HG03064 (cell line): ENCODE results near the gene TOLLIP.

Experiments used
- ATAC-seq: cut with Tn5 transposase; IDR thresholded peaks from one replicate; pipeline ENCODE4 v1.9.1; 2021; ENCODE audit warnings: low read depth; ENCODE audit not compliant: unreplicated experiment

The TOLLIP gene

GRCh38 chr11:1317993-1318392 lies 8.6 kb upstream of the TOLLIP start:
- no peak for ATAC-seq

DNA sequence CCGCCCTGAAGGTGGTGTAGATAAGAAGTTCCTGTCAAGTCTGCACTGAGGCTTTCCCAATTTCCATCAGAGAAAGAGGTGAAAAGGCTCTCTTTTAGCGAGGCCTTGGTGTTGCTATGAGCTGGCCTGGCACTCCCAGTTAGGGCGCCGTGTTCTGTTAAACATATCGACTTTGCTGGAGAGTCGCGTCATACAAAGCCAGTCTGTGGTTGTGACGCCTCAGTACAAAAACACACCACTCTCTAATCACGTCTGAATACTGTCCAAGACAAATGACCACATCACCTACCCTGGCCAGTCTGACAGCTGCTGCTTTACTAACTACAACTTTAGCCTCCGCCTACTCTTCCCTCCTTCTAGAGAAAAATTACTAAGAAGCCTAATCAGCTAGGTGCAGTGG lies 8.0 kb upstream of the TOLLIP start:
- ATAC-seq, result no peak

GRCh38 chr11:1310772-1311468 lies 1.5 kb upstream of the TOLLIP start:
- ATAC-seq, result no peak

DNA sequence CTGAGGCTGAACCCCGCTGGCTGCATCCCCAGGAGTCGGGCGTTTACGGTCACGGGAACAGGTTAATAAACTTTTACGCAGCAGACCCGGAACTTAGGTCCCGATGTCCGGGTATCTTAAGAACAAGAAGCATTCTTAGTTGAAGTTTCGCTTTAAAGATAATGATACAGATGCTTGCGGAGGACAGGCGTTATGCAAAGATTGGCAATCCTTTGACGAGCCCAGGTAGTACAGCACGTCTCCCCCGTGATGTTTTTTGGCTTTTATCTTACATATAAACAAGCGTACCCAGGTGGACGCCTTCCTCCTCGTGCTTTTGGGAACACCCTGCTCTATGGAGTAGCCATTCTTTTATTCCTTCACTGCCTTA lies 871 bp upstream of the TOLLIP start:
- no peak for ATAC-seq

DNA sequence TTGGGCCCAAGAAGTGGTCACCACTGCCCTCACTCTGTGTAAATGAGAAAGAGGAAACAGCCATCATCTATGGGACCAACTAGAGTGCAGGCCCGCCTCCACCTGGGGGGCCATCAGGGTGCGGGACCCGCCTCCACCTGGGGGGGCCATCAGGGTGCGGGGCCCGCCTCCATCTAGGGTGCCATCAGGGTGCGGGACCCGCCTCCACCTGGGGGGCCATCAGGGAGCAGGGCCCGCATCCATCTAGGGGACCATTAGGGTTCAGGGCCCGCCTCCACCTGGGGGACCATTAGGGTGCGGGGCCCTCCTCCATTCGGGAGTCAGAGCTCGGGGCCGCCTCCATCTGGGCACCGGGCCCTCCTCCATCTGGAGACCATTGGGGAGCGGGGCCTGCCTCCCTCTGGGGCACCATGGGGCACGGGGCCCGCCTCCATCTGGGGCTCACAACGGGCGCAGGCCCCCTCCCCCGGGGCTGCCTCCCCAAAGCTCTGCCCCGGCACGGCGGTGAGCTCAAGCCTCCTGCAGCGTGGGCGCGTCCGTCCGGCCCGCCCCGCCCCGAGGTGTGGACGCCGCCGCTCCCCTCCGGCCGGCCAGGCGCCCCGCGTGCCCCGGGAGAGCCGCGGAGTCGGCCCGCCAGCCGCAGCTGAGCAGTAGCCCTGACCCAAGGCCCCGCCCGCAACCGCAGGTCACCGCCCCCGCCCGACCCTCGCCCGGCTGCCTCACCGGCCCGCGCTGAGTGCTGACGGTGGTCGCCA lies 512 bp downstream of the TOLLIP start:
- ATAC-seq, result peak; percentile 45

GRCh38 chr11:1307998-1308742 lies 1.3 kb downstream of the TOLLIP start:
- ATAC-seq, result no peak

DNA sequence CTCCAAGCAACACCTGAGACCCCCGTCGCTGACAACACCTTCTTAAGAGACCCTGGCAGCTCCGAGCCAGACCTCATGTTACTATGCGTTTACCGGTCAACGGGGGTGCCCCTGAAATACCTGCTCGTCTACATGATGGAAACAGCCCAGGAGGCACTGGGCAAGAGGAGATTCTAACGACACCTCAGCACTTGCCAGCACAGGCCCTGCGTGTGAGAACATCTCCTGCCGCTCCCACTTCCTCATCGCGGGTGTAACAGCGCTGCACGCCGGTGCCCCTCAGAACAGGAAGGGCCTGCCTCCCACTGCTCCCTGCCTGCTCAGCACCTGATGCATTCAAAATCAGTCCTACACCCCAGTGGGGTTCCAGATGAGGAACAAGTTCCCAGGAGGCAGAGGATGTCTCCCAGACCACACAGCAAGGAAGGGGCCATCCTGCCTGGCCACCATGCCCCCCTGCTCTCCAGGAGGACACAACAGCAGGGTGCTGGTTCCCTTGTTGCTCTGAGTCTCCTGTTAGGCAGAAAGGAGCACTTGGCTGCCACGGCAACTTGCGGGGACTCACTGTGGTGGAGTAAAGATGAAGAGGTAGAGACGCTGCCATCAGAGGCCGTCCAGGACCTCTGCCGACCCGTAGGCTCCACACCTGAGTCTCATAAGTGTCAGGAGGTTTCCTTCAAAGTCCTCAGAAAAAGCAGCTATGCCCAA lies 2.1 kb downstream of the TOLLIP start:
- no peak for ATAC-seq

- ATAC-seq, result no peak
These were observed 3.0 kb downstream of the TOLLIP start for GRCh38 chr11:1306186-1307162.

GRCh38 chr11:1305501-1306056 lies 3.9 kb downstream of the TOLLIP start:
- no peak for ATAC-seq

DNA sequence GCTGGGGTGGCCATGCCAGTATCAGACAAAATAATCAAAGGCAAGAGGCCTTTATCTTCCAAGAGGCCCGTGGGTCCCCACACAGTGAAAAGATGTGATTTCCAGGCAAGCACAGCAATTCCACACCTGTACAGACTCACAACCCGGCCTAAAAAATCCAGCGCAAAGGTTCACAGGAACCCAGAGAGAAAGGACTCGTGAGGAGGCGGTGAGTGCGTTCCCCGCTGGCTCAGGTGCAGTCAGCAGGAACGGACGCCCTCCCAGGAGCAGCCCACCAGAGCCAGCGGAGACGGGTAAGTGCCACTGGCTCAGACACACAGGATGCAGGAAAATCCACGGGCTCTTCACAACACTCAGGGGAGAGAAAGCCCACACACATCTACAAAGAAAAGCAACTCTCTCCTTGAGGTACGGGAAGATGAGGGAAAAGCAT lies 4.4 kb downstream of the TOLLIP start:
- ATAC-seq, result no peak

- ATAC-seq, result no peak
These were observed 5.1 kb downstream of the TOLLIP start for GRCh38 chr11:1304380-1304779.

DNA sequence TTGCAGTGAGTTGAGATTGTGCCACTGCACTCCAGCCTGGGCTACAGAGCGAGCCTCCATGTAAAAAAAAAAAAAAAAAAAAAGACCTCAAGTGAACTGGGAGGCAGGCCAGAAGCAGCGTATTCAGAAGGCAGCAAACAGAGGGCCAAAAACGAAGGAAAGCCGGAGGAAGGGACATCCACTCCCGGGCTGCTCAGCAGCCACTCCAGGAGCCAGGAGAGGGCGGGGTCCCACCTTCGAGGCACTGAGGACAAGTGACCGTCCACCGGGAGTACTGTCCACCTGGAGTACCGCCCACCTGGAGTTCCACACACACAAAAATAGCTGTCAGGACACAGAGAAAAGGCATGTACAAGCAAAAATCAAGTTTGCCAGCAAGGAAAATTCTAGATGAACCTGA lies 5.5 kb downstream of the TOLLIP start:
- ATAC-seq, result no peak

GRCh38 chr11:1303126-1303821 lies 6.2 kb downstream of the TOLLIP start:
- no peak for ATAC-seq

GRCh38 chr11:1302461-1303125 lies 6.8 kb downstream of the TOLLIP start:
- no peak for ATAC-seq

DNA sequence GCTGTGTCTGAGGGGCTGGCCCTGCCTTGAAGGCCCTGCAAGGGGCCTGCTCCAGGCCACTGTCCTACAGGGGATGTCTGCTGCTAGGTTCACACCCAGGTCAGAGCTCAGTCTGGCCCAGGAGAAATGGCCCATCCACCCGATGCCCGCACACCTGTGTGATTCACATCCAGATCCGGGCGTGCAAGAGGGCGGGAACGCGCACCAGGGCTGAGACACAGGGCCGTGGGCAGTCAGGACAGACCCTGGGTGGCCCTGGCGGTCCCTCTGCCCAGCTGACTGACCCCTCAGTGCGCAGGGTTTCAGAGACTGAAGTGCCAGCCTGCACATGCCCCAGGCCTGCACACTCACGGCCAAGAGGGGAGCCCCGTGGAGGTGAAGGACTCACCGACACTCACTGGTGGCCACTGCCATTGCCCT lies 7.4 kb downstream of the TOLLIP start:
- no peak for ATAC-seq

GRCh38 chr11:1301220-1302000 lies 8.0 kb downstream of the TOLLIP start:
- no peak for ATAC-seq

GRCh38 chr11:1300569-1301187 lies 8.8 kb downstream of the TOLLIP start:
- no peak for ATAC-seq
